Upper lobe of left lung (tissue), 6 donors: ENCODE data around the gene CCAR1. TPM values are rescaled to one million over a fixed set of nuclear protein-coding genes. Genes with fewer than 3 reads are reported as not detected.
"Not testable (repeated sequence)": the region's sequence is repeated elsewhere in the genome, so short reads cannot be mapped to it uniquely, and the experiment has no call there.

Experiments used
- ATAC-seq, 2 donors: fragments of 200-7000 bp; cut with Tn5 transposase; one replicate each; pipeline ENCODE4 v1.9.1; 2022; ENCODE audit warnings: mild to moderate bottlenecking in 2 of 2, moderate library complexity in 2 of 2; ENCODE audit not compliant: low FRiP score in 2 of 2
- DNase-seq, 2 donors: peaks; one replicate each; pipeline ENCODE4 v3.0.0-alpha.2; 2019 to 2020
- H3K27ac ChIP-seq, 4 donors: fragments of 200-600 bp; sonication (generic); one replicate each; pipeline ENCODE4 v1.5.1; 2016 to 2019
- H3K27me3 ChIP-seq, 4 donors: fragments of 200-600 bp; sonication (generic); one replicate each; pipeline ENCODE4 v1.5.1; 2017 to 2019
- H3K36me3 ChIP-seq, 4 donors: fragments of 200-600 bp; sonication (generic); one replicate each; pipeline ENCODE4 v1.5.1; 2016 to 2019
- H3K4me1 ChIP-seq, 4 donors: fragments of 200-600 bp; sonication (generic); one replicate each; pipeline ENCODE4 v1.5.1; 2018 to 2019
- H3K4me3 ChIP-seq, 4 donors: fragments of 200-600 bp; sonication (generic); one replicate each; pipeline ENCODE4 v1.5.1; 2017 to 2019; ENCODE audit warnings: mild to moderate bottlenecking in 2 of 4, moderate library complexity in 1 of 4
- H3K9me3 ChIP-seq, 4 donors: fragments of 200-600 bp; sonication (generic); one replicate each; pipeline ENCODE4 v1.5.1; 2018 to 2019
- EP300 ChIP-seq, 4 donors: sonication (generic); formaldehyde crosslinking; IDR thresholded peaks; one replicate each; pipeline ENCODE4 v1.5.1; 2017; ENCODE audit warnings: antibody characterized with exemption in 4 of 4, control low read depth in 2 of 4
- POLR2A ChIP-seq, 4 donors: fragments of 450-650 bp; IDR thresholded peaks; one replicate each; pipeline ENCODE4 v1.5.1; 2016 to 2017; ENCODE audit warnings: antibody characterized with exemption in 4 of 4, mild to moderate bottlenecking in 2 of 4
- POLR2AphosphoS5 ChIP-seq, 2 donors: sonication (generic); formaldehyde crosslinking; IDR thresholded peaks; one replicate each; pipeline ENCODE4 v1.5.1; 2017; ENCODE audit warnings: antibody characterized with exemption in 2 of 2
- WGBS, 2 donors: methylation state at CpG; one replicate each; pipeline ENCODE4 v1.1.5; 2017 to 2018; 5-methylcytosine and 5-hydroxymethylcytosine counted together
- total RNA-seq, 6 donors: library from RNA; depleted of rRNA in 4 of 6; stranded (reverse); fragments of >200 nt in 4 of 6; gene quantifications; one replicate each; pipeline versions ENCODE4 v1.1.0 to v1.2.1, GENCODE V29; 2016 to 2021
- TF ChIP-seq, protein P1 (sequence below), 6 experiments: fragments of 450-650 bp in 4 of 6; fragments of 200-600 bp in 2 of 6; sonication (generic) in 2 of 6; IDR thresholded peaks; one replicate each; pipeline ENCODE4 v1.5.1; 2016 to 2019; ENCODE audit warnings: antibody characterized with exemption in 6 of 6
- donor health status: DM: no; HTN: no; CAD: no; lungs with moderate emphysema.
- donor health status: DM: no; HTN: yes; CAD: no; lungs with severe emphysema.

The CCAR1 gene
- total RNA-seq, 6 donors from 2014 or later, result 30.4 to 158 (median 50.4) TPM

DNA sequence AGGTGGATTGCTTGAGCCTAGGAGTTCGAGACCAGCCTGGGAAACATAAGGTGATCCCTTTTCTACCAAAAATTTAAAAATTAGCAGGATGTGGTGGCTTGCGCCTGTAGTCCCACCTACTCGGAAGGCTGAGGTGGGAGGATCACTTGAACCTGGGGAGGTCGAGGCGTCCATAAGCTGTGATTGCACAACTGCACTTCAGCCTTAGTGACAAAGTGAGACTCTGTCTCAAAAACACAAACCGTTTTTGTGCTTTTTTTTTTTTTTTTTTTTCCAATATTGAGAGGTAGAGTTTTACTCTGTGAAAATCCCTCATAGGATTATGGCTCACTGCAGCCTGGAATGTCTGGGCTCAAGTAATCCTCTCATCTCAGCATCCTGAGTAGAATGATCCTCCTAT, 14.1 kb downstream of the CCAR1 start:
- peaks cover 33 to 98% (median 53%) of the 10 kb centered on the region in 4 donors for H3K36me3 ChIP-seq
- DNase-seq, result no peak
- TF ChIP-seq POLR2AphosphoS5 (IDR thresholded peaks at IDR 0.05) (no peak), POLR2A (IDR thresholded peaks at IDR 0.05) (no peak), EP300 (IDR thresholded peaks at IDR 0.05) (no peak)
- TF ChIP-seq, protein P1, sequence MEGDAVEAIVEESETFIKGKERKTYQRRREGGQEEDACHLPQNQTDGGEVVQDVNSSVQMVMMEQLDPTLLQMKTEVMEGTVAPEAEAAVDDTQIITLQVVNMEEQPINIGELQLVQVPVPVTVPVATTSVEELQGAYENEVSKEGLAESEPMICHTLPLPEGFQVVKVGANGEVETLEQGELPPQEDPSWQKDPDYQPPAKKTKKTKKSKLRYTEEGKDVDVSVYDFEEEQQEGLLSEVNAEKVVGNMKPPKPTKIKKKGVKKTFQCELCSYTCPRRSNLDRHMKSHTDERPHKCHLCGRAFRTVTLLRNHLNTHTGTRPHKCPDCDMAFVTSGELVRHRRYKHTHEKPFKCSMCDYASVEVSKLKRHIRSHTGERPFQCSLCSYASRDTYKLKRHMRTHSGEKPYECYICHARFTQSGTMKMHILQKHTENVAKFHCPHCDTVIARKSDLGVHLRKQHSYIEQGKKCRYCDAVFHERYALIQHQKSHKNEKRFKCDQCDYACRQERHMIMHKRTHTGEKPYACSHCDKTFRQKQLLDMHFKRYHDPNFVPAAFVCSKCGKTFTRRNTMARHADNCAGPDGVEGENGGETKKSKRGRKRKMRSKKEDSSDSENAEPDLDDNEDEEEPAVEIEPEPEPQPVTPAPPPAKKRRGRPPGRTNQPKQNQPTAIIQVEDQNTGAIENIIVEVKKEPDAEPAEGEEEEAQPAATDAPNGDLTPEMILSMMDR (IDR thresholded peaks at IDR 0.05), result no peak
- H3K9me3 ChIP-seq, result no peaks in the 10 kb centered on the region
- H3K27ac ChIP-seq, result no peak overlapping the region
- no peak overlapping the region for H3K4me3 ChIP-seq
- 71 to 72% methylated on average over 6 of the region's 6 CpGs for WGBS, 2 donors
- H3K27me3 ChIP-seq, result no peaks in the 10 kb centered on the region
- no peaks in the 10 kb centered on the region for H3K4me1 ChIP-seq
- no peak for ATAC-seq

DNA sequence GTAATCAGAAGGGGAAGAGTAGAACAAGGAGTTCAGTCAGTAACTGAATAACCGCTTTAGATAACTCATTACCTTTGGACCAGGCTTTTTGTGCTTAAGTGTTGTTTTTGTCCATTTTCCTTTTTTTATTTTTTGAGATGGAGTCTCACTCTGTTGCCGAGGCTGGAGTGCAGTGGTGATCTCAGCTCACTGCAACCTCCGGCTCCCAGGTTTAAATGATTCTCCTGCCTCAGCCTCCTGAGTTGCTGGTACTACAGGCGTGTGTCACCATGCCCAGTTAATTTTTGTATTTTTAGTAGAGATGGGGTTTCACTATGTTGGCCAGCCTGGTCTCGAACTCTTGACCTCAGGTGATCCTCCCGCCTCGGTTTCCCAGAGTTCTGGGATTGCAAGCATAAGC, 14.7 kb downstream of the CCAR1 start:
- not testable (repeated sequence) for H3K9me3 ChIP-seq, DNase-seq, H3K4me3 ChIP-seq, H3K27me3 ChIP-seq, H3K27ac ChIP-seq, H3K4me1 ChIP-seq, ATAC-seq
- 86 to 97% methylated on average over 6 to 7 of the region's 7 CpGs for WGBS, 2 donors
- peaks cover 29 to 99% (median 48%) of the 10 kb centered on the region in 4 donors for H3K36me3 ChIP-seq

DNA sequence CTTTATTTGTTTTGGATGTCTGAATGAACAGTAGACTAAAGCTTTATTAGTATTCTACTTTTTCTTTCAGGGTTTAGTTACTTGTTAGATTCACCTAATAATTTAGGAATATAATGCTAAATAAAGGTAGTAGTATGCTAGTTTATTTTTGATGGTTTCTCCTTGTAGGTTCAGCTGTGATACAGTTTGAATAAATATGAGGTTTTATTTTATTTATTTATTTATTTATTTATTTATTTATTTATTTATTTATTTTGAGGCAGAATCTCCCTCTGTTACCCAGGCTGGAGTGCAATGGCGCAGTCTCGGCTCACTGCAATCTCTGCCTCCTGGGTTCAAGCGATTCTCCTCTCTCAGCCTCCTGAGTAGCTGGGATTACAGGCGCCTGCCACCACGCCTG, 19.6 kb downstream of the CCAR1 start:
- WGBS, 2 donors, result 97 to 99% methylated on average over 5 of the region's 5 CpGs

DNA sequence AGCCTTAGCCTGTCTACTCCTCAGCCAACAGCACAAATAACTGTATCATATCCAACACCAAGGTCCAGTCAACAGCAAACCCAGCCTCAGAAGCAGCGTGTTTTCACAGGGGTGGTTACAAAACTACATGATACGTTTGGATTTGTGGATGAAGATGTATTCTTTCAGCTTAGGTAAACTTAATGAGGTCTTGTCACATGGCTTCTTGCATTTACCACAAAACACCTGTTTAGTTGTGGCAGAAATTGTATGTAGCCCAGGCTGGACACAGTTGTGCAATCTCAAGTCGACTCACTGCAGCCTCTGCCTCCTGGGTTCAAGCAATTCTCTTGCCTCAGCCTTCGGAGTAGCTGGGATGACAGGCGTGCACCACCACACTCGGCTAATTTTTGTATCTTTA, 21.4 kb downstream of the CCAR1 start:
- H3K36me3 ChIP-seq, result peaks cover 55 to 100% (median 77%) of the 10 kb centered on the region in 4 donors
- H3K4me1 ChIP-seq, result no peaks in the 10 kb centered on the region
- no peak overlapping the region for H3K4me3 ChIP-seq
- ATAC-seq (no peak), DNase-seq (no peak)
- 74 to 77% methylated on average over 5 to 6 of the region's 6 CpGs for WGBS, 2 donors
- H3K9me3 ChIP-seq, result no peaks in the 10 kb centered on the region
- TF ChIP-seq, protein P1 (IDR thresholded peaks at IDR 0.05), result no peak
- TF ChIP-seq EP300 (IDR thresholded peaks at IDR 0.05) (no peak), POLR2A (IDR thresholded peaks at IDR 0.05) (no peak), POLR2AphosphoS5 (IDR thresholded peaks at IDR 0.05) (no peak)
- H3K27me3 ChIP-seq, result no peaks in the 10 kb centered on the region
- no peak overlapping the region for H3K27ac ChIP-seq

More for the DNA sequence above, 19.6 kb downstream of the CCAR1 start:
- not testable (repeated sequence) for H3K27ac ChIP-seq, H3K4me1 ChIP-seq, ATAC-seq, H3K9me3 ChIP-seq, DNase-seq, H3K4me3 ChIP-seq, H3K27me3 ChIP-seq
- peaks cover 44 to 100% (median 73%) of the 10 kb centered on the region in 4 donors for H3K36me3 ChIP-seq

DNA sequence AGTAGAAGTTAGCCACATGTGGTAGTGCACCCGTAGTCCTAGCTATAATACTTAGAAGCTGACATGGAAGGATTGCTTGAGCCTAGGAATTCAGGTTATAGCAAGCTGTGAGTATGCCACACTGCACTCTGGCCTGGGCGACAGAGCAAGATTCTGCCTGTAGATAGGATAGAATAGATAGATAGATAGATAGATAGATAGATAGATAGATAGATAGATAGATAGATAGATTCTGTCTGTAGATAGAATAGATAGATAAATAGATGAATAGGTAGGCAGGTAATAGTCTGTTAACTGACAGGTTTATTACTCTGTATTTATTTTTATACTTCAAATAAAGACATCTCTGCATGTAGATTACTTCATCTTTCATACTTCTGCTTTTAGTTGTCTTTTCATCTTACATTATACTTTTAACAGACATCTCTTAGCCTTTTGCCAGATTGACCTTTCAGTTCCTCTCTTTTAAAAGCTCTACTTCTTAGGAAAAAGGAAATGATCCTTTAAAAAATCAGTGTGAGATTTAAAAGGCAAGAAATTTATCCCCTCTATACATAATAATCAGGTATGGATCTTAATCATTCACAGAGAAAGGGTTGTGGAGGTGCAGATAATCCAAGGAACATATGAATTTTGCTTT, 31.8 kb downstream of the CCAR1 start:
- no peak for TF ChIP-seq EP300 (IDR thresholded peaks at IDR 0.05)
- Histone ChIP-seq H3K4me3 (no peak overlapping the region), H3K27ac (no peak overlapping the region), H3K27me3 (no peaks in the 10 kb centered on the region), H3K9me3 (no peaks in the 10 kb centered on the region), H3K36me3 (peaks cover 73 to 100% (median 90%) of the 10 kb centered on the region in 4 donors), H3K4me1 (no peaks in the 10 kb centered on the region)
- DNase-seq (no peak), ATAC-seq (no peak)
- WGBS, 2 donors, result 77 to 89% methylated on average over 2 of the region's 2 CpGs

DNA sequence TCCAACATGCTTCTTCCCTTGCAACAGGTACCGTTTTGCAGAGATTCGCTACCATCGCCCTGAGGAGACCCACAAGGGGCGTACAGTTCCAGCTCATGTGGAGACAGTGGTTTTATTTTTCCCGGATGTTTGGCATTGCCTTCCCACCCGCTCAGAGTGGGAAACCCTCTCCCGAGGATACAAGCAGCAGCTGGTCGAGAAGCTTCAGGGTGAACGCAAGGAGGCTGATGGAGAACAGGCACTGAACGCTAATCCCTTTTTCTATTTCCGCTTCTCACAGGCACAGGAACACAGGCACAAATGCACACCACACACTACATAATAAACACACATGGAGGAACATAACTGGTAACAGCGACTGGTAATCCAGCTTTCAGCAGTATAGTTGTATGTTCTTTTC, 35.2 kb downstream of the CCAR1 start:
- no peak overlapping the region for H3K27ac ChIP-seq
- peaks cover 67 to 100% (median 89%) of the 10 kb centered on the region in 4 donors for H3K36me3 ChIP-seq
- ATAC-seq, result no peak
- TF ChIP-seq POLR2AphosphoS5 (IDR thresholded peaks at IDR 0.05), result no peak
- no peak for TF ChIP-seq EP300 (IDR thresholded peaks at IDR 0.05)
- TF ChIP-seq POLR2A (IDR thresholded peaks at IDR 0.05), result no peak
- TF ChIP-seq, protein P1 (IDR thresholded peaks at IDR 0.05), result no peak
- no peak overlapping the region for H3K4me3 ChIP-seq
- no peaks in the 10 kb centered on the region for H3K4me1 ChIP-seq
- H3K27me3 ChIP-seq, result no peaks in the 10 kb centered on the region
- H3K9me3 ChIP-seq, result no peaks in the 10 kb centered on the region
- WGBS, 2 donors, result 93 to 94% methylated on average over 12 of the region's 12 CpGs
- no peak for DNase-seq
